Measurements from ENCODE around the gene CBX1.
"Not testable (repeated sequence)": the region's sequence is repeated elsewhere in the genome, so short reads cannot be mapped to it uniquely, and the experiment has no call there.

The CBX1 gene

DNA sequence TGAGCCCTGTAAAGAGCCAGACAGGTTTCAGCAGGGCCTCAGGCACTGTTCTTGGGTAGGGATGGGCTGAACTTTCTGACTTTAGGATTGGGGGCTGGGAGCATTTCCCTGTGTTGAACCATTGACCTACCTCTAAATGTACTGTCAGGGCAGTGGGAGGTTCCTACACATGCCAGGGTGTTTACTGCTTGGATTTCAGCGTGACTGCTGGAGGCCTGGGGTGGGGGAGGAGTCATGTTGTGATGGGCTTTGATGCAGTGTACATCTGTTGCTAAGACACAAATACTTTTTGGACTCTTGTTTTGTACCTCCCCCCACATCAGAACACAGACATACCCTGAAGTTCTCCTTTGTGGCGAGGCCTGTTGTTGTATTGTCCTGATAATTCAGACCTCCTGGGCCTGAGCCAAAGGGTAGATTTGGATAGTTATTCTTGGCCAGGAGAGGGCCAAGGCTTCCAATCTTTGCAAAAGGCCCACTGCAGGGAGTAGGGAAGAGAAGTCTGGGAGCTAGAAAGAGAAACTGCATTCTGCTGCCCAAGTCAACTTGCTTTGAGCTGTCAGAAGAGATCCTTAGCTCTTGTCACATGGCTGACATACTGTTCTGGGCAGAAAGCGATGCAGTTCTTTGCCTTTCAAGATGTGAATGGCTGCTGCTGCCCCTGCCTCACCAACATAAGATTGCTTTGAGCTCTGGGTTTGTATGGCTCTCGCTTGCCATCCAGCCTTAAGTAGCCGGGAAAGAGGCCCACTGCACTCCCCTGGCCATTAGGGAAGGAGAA lies 49.4 kb downstream of the CBX1 start:
- no peak for DNase-seq (ENCODE audit: low spot score)

DNA sequence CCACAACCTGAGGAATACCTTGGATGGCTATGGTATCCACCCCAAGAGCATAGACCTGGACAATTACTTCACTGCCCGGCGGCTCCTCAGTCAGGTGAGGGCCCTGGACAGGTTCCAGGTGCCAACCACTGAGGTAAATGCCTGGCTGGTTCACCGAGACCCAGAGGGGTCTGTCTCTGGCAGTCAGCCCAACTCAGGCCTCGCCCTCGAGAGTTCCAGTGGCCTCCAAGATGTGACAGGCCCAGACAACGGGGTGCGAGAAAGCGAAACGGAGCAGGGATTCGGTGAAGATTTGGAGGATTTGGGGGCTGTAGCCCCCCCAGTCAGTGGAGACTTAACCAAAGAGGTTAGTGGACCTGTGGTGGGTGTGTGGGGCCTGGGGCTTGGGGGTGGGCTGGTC lies 50.0 kb downstream of the CBX1 start:
- DNase-seq (ENCODE audit: low spot score), result no peak

DNA sequence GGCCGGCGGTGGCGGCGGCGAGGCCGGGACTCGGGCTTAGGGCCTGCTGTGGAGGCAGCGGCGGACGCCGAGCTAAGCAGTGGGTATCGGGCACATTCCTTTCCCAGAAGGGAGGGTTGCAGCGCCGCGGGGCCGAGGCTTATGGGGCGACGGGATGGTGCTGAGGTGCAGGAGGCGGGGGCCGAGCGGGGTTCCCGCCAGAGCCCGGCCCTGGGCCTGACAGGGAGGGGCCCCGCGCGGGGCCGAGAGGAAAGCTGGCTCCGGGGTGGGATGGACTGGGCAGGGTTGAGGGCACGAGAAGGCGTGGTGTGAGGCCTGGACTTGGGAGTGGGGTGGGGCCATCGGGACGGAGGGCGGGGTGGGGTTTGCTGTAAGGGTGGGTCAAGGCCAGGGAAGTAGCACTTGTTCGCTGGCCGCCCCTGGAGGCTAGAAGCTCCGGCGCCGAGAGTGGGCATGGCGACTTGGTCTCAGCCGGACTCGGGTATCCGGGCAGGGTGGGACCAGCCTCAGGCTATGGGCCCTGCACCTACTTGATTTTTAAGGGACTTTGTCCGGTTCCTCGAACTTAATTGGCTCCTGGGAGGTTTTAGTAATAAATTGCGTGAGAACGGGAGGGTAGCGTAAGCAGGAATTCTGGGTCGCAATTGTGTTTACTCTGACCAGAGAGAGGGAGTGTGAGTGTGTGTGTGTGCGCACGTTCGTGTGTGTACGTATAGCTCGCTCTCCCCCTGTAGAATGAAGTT lies 52.7 kb downstream of the CBX1 start:
- peak; percentile 91 for DNase-seq (ENCODE audit: low spot score)

DNA sequence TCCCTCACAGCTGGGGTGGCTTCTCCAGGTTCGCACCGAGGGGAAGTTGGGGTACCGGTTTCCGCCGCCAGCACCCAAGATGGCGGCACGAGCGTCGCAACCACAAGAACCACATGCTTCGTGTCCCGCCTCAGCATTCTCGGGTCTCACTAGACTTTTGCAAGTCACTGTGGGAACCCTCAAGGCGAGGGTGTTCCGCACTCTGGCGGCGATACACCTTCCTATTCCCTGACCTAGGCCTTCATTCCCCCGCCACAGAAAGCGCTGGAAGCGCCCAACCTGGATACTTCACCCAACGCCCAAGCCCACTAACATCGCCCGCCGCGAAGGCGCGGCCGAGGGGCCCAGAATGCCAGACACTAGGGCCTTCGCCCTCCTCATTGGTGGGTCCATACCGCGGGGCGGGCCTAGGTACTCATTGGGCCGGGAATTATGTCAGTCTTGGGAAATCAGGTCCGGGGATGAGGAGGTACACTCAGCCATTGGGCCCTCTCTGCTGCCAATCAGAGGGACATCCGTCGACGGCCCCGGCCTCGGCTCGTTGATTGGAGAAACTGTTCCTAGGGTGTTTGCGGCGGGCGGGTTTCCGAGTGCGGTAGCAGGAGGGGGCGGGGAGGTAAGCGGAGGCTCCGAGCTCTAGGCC lies 53.4 kb downstream of the CBX1 start, which contains the start of gene NFE2L1:
NFE2L1 (plus strand) TSS at position 619 of the 643 bp plus-strand sequence. CDS start 2,760 bp downstream, outside the sequence.
- peak; percentile 99 for DNase-seq (ENCODE audit: low spot score)

DNA sequence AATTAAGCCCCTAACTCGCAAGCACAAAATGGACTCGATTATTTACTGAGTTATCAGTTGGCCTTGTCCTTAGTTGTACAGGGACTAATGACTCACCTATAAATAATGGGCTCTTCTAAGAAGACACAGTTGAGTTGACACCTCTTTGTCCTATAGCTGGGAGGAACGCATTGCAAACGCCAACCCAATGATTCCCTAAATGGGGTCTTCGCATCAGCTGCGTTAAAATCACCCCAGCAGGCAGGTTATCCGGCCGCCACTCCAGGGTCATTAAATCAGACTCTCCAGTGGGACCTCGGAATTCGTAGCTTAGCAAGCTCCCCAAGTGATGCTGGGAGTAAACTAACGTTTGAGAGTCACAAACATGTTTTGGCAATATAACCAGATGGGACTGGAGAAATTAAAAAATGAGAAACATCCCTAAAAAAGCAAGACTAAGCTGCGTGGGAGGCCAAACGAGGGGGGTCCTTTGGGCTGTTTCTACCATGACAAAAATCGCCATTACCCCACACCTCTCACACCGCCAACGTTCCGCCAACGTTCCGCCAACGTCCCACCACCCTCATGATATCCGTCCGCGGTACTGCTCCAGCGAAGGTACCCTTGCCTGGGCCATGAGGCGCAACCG lies 54.1 kb downstream of the CBX1 start:
- DNase-seq (ENCODE audit: low spot score), result no peak

DNA sequence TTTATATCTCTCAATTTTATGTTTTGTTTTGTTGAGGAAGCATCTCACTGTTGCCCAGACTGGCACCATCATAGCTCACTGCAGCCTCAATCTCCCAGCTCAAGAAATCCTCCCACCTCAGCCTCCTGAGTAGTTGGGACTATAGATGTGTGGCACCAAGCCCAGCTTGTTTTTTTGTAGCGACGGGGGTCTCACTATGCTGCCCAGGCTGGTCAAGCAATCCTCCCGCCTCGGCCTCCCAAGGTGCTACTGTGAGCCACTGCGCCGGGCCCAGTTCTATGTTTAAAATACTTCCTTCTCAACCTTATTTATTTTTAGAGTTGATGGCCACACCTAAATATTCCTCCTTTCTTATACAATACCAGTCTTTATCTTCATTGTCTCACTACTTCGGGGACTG lies 55.0 kb downstream of the CBX1 start:
- no peak for DNase-seq (ENCODE audit: low spot score)

DNA sequence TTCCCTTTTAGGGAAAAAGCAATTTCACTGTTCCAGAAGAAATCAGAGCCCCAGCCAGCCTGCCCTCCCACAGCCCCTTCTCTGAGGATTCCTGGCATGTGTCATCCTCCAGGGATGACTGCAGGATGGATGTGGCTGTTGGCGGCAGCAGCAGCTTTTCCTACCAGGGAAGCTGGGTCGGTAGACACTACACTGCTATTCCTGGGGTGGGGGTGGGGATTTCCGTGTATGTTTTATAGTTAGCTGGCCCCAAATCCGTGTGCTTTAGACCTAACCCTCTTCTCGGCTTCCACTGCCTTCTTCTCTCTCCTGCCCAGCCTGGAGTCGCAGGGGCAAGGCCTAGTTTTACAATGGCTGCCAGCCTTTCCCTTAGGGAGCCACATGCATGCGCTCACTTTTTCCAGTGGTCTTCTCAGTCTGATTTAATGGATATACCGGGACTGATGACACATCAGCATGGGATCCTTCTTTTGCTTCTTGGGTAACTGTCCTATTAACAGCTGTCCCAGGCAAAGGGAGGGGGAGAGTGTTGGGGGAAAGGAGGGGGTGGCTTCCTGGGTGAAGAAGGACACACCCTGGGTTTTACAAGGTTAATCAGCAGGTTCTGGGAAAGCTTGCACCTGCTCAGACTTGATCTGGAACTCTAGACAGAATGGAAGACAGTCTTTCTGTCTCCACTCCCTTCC lies 55.8 kb downstream of the CBX1 start:
- DNase-seq (ENCODE audit: low spot score), result peak; percentile 38

DNA sequence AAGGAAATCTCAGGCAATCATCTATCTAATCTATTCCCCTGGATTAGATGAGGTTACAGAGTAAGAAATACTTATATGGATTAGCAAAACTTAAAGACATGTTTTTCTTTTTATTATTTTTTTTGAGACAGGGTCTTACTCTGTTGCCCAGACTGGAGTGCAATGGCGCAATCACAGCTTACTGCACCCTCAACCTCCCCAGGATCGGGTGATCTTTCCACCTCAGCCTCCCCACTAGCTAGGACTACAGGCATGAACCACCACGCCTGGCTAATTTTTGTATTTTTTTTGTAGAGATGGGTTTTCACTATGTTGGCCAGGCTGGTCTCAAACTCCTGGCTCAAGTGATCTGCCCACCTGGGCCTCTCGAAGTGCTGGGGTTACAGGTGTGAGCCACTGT lies 56.4 kb downstream of the CBX1 start:
- no peak for DNase-seq (ENCODE audit: low spot score)

DNA sequence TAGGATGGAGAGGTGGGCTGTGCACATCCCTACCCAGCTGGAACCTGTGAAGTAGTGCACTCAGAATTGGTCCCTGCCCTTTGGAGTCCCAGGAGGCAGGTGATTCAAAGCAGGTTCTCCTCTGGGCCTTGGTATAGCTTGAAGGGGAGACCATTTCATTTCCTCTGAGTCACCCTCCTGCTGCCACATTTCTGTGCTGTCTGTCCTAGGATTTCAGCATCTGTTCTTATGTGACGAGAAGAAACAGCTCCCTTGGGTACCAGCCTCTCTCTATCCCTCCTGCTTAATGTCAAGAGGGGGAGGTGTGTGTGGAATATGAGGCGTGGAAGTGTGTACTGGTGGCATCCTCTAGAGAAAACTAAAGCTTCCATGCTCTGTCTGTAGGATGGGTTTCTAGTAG lies 58.1 kb downstream of the CBX1 start:
- DNase-seq (ENCODE audit: low spot score), result no peak

DNA sequence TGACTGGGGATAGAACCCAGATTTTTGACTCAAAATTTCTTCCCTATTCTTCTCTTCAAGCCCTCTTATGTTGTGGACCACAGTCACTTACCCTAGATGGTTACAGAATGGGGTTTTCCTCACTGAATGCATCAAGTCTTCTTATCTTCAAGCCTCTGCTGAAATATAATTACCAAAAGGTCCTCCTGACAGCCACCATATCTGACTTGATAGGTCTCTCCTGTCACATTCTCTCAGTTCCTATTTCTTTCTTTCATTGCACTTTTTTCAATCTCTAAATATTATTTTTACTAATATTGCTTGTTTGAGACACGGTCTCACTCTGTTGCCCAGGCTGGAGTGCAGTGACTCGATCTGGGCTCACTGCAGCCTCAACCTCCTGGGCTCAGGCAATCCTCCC lies 62.6 kb downstream of the CBX1 start:
- no peak for DNase-seq (ENCODE audit: low spot score)

DNA sequence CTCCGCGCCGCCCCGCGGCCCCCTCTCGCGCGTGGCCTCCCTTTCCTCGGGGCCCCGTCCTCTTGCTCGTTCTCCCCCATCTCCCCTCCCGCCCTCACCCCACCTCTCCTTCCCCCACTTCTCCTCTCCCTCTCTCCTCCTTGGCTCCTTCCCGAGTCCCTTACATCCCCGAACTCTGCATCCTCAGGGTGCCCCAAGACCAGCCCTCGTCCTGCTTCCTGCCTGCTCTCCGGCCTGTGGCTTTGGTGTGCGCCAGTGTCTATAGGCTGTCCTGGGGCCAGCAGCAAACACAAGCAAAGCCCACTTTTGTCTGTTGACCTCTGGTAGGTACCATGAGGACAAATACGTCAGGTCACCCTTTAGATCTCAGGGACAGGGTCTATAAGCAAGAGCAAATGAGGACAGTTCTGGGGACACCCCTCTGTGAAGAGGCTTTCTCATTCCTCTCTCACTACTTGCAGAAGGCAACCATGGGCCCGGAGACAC lies 63.4 kb downstream of the CBX1 start:
- no peak for DNase-seq (ENCODE audit: low spot score)

DNA sequence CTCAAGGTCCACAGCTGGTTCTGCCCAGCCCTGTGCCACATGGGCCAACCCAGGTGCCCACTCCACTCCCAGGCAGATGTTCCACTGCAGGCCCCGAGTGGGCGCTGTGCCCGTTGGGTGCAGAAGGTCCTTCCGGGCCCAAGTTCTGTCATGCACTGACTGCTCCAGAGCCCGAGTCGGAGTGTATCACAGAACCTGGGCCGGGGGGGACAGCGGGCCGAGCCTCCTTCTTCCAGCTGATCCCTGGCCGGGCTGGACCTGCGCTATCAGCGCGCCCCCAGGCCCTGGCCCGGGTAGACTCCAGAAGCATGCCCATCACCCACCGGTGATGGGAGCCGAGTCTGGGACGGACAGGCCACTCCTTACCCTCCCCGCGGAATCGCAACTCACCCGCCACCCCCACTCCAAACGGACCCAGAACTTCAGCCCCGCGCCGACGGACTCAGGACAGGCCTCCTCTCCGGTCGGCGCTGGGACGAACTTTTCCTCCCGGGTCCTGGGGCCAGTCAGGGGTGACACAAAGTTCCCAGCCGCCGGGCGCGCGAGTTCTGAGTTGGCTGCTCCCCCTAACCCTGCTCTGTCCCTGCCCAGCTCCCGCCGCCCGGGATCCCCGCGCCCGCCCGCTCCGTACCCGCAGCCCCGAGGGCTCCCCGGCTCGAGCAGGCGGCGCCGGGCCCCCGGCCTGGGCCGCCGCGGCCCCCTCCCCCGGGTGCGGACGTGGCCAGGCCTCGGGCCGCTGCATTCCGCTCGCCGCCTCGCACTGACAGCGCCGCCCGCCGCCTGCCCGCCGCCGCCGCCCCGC lies 64.0 kb downstream of the CBX1 start, which contains the start of gene COPZ2:
COPZ2 (minus strand) TSS at position 762 of the 802 bp plus-strand sequence; CDS start at position 742, 20 bp downstream.
- DNase-seq (ENCODE audit: low spot score), result no peak

DNA sequence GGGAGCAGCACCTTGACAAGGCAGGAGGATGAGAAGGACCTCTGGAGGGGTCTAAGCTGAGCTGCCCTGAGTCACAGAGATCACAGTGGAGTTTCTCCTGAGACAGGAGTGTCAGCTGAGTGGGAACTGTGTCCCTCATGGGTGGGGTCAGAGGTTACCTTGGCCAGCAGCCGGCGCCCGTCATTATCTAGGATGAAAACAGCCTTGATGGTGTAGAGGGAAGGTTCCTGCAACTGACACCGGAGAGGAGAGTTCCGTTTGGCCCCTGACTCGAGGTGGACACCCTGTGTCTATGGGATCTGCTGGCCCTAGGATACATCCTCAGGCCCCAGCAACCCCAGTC lies 64.6 kb downstream of the CBX1 start:
- DNase-seq (ENCODE audit: low spot score), result no peak

DNA sequence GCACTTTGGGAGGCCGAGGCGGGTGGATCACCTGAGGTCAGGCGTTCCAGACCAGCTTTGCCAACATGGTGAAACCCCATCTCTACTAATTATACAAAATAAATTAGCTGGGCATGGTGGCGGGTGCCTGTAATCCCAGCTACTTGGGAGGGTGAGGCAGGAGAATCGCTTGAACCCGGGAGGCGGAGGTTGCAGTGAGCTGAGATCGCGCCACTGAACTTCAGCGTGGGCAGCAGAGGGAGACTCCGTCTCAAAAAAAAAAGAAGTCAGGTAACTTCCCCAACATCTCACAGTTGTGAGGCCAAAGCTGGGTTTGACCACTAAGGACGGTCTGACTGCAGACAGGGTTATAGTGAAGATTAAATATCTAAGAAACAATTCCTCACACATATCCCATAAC lies 66.5 kb downstream of the CBX1 start:
- not testable (repeated sequence) for DNase-seq (ENCODE audit: low spot score)

DNA sequence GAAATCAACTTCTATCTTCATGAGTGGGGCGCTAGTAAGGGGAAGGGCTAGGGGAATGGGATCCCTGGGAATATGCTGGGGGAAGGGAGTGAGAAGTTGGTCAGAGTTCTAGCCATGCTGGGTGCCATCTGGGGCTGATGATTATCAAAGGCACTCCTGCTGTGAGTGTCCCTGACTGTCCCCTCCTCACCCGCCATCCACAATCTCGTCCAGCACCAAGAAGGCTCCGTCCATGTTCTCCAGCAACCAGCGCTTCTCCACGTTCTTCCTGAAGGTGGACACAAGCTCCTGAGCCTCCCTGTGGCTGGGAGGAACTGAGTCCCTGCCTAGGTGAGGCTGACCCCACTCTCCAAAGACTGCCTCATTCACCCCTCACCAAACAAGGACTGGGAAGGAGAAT lies 69.3 kb downstream of the CBX1 start:
- no peak for DNase-seq (ENCODE audit: low spot score)

DNA sequence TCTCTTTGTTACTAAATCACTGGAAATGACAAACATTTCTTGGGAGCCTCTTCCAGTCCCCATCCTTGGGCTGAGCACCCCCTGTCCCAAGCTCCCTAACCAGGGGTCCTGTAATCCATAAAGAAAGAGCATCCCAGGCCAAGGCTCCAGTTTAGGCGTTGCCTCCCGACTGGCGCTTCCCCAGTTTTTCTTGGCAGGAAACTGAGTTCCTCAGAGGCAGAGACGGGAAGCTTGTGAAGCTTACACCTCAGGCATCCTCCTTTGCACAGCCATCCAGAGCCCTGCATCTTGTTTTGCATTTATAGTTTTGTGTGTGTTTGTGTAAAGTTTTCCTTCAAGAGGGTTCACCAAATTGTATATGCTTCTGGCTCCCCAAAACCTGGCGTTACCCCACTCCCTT lies 70.7 kb downstream of the CBX1 start:
- no peak for DNase-seq (ENCODE audit: low spot score)

DNA sequence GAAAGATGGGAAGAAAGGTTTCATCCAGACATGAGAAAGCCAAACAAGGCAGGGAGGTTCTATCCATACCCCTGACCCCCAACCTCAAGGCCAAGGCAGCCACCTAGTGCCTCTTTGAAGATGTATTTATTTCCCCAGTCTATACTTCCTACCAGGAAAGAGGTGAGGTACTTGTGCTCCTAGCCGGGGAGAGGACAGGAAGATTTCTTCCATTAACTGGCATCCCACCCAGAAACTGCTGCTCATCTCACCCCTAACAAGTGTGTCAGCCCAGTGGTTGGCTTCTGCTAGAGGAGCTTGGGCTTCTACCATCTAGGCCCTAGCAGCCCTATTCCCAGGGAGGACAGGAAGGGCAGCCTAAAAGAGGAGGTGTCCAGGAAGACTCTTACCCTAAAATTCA lies 72.5 kb downstream of the CBX1 start:
- no peak for DNase-seq (ENCODE audit: low spot score)

DNA sequence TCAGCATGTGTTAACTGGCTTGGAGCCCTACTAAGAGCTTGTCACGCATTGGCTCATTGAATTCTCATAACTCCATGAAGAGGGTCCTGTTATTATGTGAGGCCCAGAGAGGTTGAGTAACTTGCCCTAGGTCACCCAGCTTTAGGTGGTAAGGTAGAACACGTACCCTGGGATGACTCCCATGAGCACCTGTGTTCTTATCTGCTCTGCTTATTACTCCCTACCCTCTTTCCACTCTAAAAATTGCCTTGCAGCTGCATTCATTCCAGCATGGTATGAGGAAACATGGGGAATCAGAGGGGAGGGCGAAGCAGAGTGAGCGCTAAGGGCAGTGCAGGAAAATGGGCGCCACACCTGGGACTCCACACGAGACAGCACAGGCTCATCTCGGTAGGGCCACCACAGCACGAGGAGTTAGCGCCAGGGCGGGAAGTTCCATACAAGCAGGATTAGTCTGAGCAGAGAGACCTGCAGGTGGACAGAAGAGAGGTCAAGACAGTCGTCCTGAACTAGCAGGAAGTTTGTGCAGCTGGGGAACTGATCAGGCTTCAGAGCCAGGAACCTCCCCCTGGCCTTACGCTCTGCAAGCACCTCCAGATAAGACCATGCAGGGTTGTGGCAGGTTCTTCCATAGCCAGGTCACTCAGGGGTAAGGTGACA lies 73.8 kb downstream of the CBX1 start:
- no peak for DNase-seq (ENCODE audit: low spot score)

DNA sequence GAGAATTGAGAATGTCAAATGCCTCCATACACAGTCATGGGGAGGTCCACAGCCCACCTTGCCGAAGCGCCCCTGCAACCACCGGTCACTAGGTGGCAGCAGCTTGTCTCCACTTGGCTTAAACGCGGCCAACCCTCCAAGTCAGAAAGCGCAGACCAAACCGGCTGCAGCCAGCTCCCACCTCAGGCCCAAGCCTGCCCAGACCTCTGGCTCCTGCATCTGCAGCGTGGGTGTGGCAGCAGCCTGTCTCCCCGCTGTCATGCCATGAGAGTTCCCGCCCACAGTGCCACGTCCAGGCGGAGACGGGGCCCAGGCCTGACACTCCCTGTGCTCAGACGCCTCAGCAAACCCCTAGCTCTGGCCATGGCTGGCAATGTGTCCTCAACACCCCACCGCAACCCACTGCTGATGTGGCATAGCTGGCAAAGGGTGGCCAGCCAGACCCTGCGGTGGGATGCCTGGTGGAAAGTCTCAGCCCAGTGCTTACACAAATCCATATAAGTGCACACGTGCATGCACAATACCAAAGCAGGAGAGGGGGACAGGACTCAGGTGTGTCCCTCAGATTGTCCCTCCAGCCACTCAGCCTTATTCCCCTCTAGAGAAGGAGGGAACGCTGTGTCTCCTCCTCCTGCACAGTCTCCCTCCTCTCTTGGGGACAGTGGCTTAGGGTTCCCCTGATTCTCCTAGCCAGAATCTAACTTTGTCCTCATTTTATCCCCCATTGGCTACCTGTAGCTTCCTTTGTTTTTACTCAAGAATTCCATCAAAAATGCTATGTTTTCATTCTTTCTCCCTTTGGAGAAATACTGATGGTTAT lies 74.6 kb downstream of the CBX1 start:
- DNase-seq (ENCODE audit: low spot score), result peak; percentile 79
